Measurements from ENCODE around the gene ZNF281.

DNA sequence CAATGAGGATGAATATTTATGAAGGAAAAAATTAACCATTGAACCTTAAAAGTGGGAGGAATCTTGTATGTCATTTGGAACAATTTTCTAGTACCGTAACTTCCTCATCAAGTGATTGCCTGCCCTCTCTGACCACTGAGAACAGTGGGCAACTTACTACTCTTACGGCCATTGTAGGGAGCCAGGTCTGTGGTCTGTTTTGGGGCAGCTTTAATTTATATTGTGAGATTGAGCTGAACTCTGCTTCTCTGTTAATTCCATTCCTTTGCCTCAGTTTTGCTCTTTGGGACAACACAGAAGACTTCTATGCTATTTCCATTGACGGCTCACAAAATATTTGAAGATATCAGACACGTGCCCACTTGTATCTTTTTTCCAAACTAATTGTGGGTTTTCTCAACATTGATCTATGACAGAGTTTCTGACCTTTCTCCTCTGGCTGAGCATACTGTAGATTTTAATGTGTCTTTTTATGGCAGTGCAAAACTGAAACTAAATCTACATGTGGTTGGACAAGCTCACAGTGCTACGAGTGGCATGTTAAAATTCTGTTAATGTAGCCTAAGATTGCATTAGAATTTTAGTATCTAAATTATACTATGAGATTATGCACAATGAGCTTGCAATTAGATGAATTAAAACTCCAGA lies 27.8 kb upstream of the ZNF281 start:
- TF ChIP-seq, protein P1, sequence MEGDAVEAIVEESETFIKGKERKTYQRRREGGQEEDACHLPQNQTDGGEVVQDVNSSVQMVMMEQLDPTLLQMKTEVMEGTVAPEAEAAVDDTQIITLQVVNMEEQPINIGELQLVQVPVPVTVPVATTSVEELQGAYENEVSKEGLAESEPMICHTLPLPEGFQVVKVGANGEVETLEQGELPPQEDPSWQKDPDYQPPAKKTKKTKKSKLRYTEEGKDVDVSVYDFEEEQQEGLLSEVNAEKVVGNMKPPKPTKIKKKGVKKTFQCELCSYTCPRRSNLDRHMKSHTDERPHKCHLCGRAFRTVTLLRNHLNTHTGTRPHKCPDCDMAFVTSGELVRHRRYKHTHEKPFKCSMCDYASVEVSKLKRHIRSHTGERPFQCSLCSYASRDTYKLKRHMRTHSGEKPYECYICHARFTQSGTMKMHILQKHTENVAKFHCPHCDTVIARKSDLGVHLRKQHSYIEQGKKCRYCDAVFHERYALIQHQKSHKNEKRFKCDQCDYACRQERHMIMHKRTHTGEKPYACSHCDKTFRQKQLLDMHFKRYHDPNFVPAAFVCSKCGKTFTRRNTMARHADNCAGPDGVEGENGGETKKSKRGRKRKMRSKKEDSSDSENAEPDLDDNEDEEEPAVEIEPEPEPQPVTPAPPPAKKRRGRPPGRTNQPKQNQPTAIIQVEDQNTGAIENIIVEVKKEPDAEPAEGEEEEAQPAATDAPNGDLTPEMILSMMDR (IDR thresholded peaks at IDR 0.05): no peak
- TF ChIP-seq EZH2phosphoT487 (IDR thresholded peaks at IDR 0.05) (no peak), EZH2 (IDR thresholded peaks at IDR 0.05) (no peak)
